Measurements from ENCODE around the gene SPTY2D1.

GRCh38 chr11:18650353-18650752, 16.2 kb upstream of the SPTY2D1 start:
- TF ChIP-seq EZH2phosphoT487 (IDR thresholded peaks at IDR 0.05; ENCODE audit: borderline replicate concordance, low read length): no peak
- TF ChIP-seq, protein P1, sequence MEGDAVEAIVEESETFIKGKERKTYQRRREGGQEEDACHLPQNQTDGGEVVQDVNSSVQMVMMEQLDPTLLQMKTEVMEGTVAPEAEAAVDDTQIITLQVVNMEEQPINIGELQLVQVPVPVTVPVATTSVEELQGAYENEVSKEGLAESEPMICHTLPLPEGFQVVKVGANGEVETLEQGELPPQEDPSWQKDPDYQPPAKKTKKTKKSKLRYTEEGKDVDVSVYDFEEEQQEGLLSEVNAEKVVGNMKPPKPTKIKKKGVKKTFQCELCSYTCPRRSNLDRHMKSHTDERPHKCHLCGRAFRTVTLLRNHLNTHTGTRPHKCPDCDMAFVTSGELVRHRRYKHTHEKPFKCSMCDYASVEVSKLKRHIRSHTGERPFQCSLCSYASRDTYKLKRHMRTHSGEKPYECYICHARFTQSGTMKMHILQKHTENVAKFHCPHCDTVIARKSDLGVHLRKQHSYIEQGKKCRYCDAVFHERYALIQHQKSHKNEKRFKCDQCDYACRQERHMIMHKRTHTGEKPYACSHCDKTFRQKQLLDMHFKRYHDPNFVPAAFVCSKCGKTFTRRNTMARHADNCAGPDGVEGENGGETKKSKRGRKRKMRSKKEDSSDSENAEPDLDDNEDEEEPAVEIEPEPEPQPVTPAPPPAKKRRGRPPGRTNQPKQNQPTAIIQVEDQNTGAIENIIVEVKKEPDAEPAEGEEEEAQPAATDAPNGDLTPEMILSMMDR (conservative IDR thresholded peaks at IDR 0.05; ENCODE audit: low read depth, low read length): no peak

Measured in PC-3 (cell line).